ENCODE measurements around the gene MYF6. TPM values are rescaled to one million over a fixed set of nuclear protein-coding genes. Genes with fewer than 3 reads are reported as not detected.
A peak's percentile ranks its signal among the peaks of the same experiment; 100 is the strongest.

The MYF6 gene
- total and polyA plus RNA-seq, 9 of the 15 experiments (the other 6 are each of a cell fraction or from before 2014, with no cell fraction given), result not detected

DNA sequence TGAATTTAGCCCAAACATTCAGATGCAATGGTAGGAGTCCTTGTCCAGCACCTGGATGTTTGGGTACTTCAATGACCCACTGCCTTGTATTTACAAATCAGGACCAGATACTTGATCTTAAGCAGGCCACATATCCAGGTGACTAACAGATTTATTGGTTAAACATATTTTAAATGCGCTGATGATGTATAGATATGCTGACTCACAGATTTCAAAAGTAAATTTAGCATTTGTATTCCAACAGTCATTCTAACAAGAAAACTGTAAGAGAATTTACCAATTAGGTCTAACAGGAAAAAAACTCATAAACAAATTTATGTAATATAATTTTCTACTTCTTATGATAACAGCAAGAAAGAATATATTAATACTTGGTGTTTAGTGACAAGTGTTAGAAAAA lies 29.4 kb upstream of the MYF6 start:
- Histone ChIP-seq H3K79me2 (ENCODE audit: control insufficient read depth, insufficient read depth, low read length) (no peaks in the 10 kb centered on the region), H3K9ac (ENCODE audit: insufficient read depth in 1 of 2, low read depth in 2 of 2, low read length in 2 of 2) (no peak overlapping the region), H3K4me2 (ENCODE audit: insufficient read depth, low read length) (no peak overlapping the region), H3K36me3 (ENCODE audit: control insufficient read depth, insufficient read depth, low read length) (no peaks in the 10 kb centered on the region), H2AFZ (ENCODE audit: low read depth, low read length) (no peak overlapping the region), H3K27me3 (ENCODE audit: control insufficient read depth in 2 of 2, insufficient read depth in 2 of 2, low read length in 2 of 2) (no peaks in the 10 kb centered on the region), H3K9me3 (replicated peaks; ENCODE audit: control insufficient read depth, insufficient read depth, low read depth, low read length) (0 out of 2 replicates have a peak, but pooled peaks cover 2% of the 10 kb centered on the region), H3K9me1 (ENCODE audit: control insufficient read depth, insufficient read depth, low read length) (no peaks in the 10 kb centered on the region), H4K20me1 (replicated peaks; ENCODE audit: control insufficient read depth, insufficient read depth, low read length) (no peaks in the 10 kb centered on the region), H3K4me1 (replicated peaks in 1 of 2; ENCODE audit: control insufficient read depth in 2 of 2, insufficient read depth in 2 of 2, low read length in 2 of 2) (no peaks in the 10 kb centered on the region), H3K4me3 (no peak overlapping the region), H3K27ac (ENCODE audit: extremely low read depth, low read depth, low read length) (no peak overlapping the region)
- BruUV-seq (replicated peaks), result no TSS peak
- intact Hi-C loops (cut with micrococcal nuclease), result no loop called here
- in situ Hi-C loops (cut with MboI), result no loop called here
- ATAC-seq (no peak), DNase-seq (ENCODE audit: extremely low read depth in 1 of 4, low spot score in 3 of 4) (no peak), FAIRE-seq (no peak)
- ChIA-PET CTCF (ENCODE audit: low intra/inter-chr PET ratio) (no interaction called here), POLR2A (no interaction called here)
- 0% methylated on average over 1 of the region's 1 CpG for WGBS (ENCODE audit: insufficient coverage, low coverage, missing lambda C conversion rate)
- no peak for TF ChIP-seq HINFP (tag; conservative IDR thresholded peaks at IDR 0.05; ENCODE audit: low read depth)
- TF ChIP-seq ZNF316 (IDR thresholded peaks at IDR 0.05), result peak; percentile 49; the same call in 1 of the 2 replicates

DNA sequence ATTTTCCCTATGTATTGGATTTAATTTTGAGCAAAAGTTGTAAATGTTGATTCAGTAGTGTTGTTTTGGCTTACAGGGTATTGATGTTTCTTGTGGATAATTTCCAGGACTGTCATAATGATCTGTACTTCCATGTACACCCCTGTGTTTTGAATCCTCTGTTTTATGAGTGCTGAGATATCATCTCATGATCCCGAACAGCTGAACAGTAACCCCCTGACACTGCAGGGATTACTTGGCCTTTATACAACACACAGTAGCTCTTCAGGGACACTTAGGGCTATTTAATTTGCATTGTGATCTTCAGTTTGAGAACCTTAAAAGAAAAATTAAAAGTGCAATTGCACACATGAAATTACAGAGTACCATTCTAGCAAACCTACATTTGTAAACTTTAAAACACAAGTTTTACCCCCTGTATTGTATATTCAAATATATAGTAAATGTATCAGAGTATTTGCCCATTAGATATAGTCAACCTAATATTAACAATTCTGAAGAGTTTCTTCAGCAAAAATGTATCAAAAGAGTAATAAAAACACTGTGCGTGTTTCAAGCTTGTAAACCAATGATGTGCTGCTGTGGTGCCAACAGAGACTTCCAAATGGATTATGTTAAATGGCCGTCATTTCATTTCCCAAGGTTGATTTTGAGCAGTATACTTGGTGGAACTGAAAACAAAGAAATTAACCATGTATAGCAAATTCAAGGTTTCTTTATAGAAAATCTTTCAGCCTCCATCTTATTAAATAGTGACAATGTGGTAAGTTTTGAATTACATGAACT lies 27.9 kb upstream of the MYF6 start:
- in situ Hi-C loops (cut with MboI), result no loop called here
- Histone ChIP-seq H3K79me2 (ENCODE audit: control insufficient read depth, insufficient read depth, low read length) (no peaks in the 10 kb centered on the region), H3K9me1 (ENCODE audit: control insufficient read depth, insufficient read depth, low read length) (no peaks in the 10 kb centered on the region), H3K27me3 (ENCODE audit: control insufficient read depth in 2 of 2, insufficient read depth in 2 of 2, low read length in 2 of 2) (no peaks in the 10 kb centered on the region), H3K4me1 (replicated peaks in 1 of 2; ENCODE audit: control insufficient read depth in 2 of 2, insufficient read depth in 2 of 2, low read length in 2 of 2) (no peaks in the 10 kb centered on the region), H3K9ac (ENCODE audit: insufficient read depth in 1 of 2, low read depth in 2 of 2, low read length in 2 of 2) (no peak overlapping the region), H2AFZ (ENCODE audit: low read depth, low read length) (no peak overlapping the region), H3K9me3 (replicated peaks; ENCODE audit: control insufficient read depth, insufficient read depth, low read depth, low read length) (0 out of 2 replicates have a peak, but pooled peaks cover 2% of the 10 kb centered on the region), H3K27ac (ENCODE audit: extremely low read depth, low read depth, low read length) (no peak overlapping the region), H3K4me2 (ENCODE audit: insufficient read depth, low read length) (no peak overlapping the region), H3K36me3 (ENCODE audit: control insufficient read depth, insufficient read depth, low read length) (no peaks in the 10 kb centered on the region), H4K20me1 (replicated peaks; ENCODE audit: control insufficient read depth, insufficient read depth, low read length) (no peaks in the 10 kb centered on the region), H3K4me3 (no peak overlapping the region)
- ChIA-PET CTCF (ENCODE audit: low intra/inter-chr PET ratio) (no interaction called here), POLR2A (no interaction called here)
- WGBS (ENCODE audit: insufficient coverage, low coverage, missing lambda C conversion rate), result 0% methylated on average over 3 of the region's 3 CpGs
- FAIRE-seq (no peak), DNase-seq (ENCODE audit: extremely low read depth in 1 of 4, low spot score in 3 of 4) (no peak), ATAC-seq (no peak)
- BruUV-seq (replicated peaks), result no TSS peak
- intact Hi-C loops (cut with micrococcal nuclease), result no loop called here
- TF ChIP-seq SRSF9 (IDR thresholded peaks at IDR 0.05; ENCODE audit: borderline replicate concordance, low read depth, low read length), result no peak
- TF ChIP-seq CEBPB (tag; IDR thresholded peaks at IDR 0.05), result no peak
- TF ChIP-seq AFF4 (CRISPR knock-in tag; IDR thresholded peaks at IDR 0.05), result no peak
- no peak for TF ChIP-seq TFAM (CRISPR knock-in tag; conservative IDR thresholded peaks at IDR 0.05)
- TF ChIP-seq ZC3H11A (IDR thresholded peaks at IDR 0.05; ENCODE audit: low read depth, low read length), result no peak
